GM19023 (cell line): ENCODE results near the gene TXNRD3.
"Not testable (repeated sequence)": the region's sequence is repeated elsewhere in the genome, so short reads cannot be mapped to it uniquely, and the experiment has no call there.

Experiments
- ATAC-seq: cut with Tn5 transposase; IDR thresholded peaks from one replicate; pipeline ENCODE4 v1.9.1; 2021; ENCODE audit warnings: mild to moderate bottlenecking, moderate library complexity; ENCODE audit not compliant: unreplicated experiment

Gene TXNRD3

DNA sequence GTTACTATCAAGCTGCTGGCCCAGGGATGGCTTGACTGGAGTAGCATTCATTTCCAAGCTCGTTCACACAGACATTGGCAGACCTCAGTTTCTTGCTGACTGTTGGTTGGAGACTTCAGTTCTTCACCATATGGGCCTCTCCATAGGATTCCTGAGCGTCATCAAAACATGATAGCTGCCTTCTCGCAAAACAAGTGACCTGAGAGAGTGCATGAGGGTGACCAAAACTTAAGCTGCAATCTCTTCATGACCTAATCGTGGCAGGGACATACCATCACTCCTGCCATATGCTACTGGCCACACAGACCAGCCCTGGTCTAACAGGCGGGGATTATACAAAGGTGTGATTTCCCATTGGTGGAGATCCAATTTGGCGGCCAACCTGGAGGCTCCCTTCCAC, 50.2 kb downstream of the TXNRD3 start:
- no peak for ATAC-seq

DNA sequence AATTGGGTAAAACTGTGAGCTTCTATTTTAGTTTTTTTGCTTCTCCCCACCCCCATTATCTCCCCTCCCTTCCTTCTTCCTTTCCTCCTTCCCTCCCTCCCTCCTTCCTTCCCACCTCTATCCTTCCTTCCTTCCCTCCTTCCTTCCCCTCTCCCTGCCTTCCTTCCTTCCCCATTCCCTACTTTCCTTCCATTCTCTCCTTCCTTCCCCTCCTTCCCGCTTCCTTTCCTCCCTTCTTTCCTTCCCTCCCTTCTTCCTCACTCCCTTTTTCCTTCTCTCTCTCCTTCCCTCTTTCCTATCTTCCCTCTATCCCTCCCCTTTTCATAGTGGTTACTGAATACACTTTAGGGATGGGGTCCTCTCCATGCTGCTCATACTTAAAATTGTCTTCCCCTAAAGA, 55.8 kb downstream of the TXNRD3 start:
- no peak for ATAC-seq

DNA sequence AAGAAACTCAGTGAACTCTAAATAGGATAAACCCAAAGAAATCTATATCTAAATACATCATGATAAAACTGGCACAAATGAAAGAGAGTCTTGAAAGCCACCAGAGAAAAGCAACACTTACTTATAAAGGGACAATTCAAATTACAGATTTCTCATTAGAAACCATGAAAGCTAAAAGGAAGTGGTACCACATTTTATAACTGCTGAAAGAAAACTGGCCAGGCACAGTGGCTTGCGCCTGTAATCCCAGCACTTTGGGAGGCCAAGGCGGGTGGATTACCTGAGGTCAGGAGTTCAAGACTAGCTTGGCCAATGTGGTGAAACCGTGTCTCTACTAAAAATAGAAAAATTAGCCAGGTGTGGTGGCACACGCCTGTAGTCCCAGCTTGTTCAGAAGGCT, 59.4 kb downstream of the TXNRD3 start:
- ATAC-seq: not testable (repeated sequence)

DNA sequence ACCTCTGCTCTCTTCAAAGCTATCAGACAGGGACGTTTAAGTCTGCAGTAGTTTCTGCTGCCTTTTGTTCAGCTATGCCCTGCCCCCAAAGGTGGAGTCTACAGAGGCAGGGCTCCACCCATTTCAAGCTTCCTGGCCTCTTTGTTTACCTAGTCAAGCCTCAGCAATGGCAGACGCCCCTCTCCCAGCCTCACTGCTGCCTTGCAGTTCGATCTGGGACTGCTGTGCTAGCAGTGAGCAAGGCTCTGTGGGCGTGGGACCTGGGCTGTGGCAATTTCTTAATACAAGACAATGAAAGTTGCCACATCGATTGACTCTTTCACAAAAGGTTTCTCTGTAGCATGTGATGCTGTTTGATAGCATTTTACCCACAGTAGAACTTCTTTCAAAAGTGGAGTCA, 63.4 kb downstream of the TXNRD3 start:
- not testable (repeated sequence) for ATAC-seq

DNA sequence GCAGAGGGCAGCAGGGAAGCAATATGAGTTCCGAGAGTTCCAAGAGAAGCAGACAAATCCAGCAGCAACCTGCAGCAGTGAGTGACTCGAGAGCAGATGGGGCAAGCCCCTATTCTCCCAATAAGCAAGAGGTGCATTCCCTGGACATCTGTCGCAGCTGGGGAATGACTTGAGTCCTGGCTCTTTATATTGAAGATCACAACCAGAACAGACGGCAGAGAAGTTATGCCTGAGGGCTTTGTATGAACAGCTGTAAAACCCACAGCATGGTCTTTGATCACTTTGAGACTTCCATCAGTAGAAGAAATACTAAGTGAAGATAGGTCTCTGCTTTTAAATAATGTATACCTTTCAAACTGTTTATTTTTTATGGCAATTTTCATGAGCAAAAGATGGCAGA, 72.6 kb downstream of the TXNRD3 start:
- no peak for ATAC-seq

DNA sequence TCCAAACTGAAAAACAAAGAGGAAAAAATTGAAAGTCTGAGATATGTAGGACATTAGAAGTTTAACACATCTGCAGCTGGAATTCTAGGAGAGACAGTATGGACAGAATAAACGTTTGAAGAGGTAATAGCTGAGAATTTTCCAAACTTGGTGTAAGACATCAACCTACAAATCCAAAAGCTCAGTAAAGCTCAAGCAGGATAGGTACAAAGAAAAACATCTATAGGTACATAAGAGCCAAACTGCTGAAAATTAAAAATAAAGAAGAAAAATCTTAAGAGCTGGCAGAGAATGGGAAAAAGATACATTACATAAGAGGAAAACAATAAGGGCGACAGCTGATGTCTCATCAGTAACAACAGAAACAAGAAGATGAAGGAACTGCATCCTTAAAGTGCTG, 73.4 kb downstream of the TXNRD3 start:
- no peak for ATAC-seq

DNA sequence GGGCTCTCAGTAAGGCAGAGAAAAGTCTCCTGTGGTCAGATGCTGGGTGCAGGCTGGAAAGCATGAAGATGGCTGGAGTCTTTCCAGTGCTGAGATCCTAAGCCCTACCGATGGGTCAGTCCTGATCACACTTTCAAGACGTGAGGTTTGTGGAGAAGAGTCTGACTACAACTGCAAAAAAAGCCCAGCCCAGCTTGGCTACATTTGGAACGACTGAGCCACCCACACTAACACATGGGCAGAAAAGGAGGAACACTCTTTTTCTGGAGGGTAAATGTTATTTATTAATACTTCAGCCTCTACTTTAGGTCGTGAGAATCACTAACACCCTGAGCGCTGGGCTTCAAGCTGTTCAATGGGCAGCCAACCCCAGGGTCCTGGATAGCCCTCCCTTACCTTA, 74.2 kb downstream of the TXNRD3 start:
- ATAC-seq: no peak

DNA sequence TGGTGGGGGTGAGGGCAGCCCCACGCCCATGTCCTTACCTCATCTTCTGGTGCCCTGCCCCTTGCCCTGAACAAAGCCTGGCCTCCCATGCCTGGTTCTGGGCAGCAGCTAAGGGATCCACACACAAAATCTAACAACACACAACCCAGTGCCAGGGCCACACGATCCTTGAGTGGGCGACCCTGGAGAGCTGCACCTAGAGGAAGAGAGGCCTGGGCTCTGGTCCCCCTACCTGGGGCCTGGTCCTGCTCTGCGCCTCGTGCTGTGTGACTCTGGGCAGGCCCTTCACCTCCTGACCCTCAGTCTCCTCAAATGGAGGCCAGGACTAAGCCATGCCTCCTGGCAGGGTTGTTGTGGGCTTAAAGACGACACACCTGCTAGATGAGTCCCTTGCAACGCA, 76.2 kb downstream of the TXNRD3 start:
- no peak for ATAC-seq

DNA sequence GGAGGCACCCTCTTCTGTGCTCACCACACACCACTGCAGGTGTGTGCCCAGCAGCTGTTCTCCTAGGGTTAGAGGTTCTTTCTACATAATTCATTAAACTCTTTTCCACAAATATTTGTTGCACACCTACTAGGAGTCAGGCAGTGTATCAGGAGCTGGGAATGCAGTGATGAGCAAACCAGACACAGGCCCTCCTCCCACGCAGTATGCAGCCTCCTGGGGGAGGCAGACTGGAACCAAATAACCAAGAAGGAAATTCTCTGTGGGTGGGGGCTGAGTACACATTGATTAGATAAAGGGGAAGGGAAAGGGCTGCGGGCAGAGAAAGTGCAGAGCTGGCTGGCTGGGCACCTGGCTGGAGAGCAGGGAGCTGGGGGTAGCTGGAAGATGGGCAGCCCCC, 77.7 kb downstream of the TXNRD3 start:
- no peak for ATAC-seq

DNA sequence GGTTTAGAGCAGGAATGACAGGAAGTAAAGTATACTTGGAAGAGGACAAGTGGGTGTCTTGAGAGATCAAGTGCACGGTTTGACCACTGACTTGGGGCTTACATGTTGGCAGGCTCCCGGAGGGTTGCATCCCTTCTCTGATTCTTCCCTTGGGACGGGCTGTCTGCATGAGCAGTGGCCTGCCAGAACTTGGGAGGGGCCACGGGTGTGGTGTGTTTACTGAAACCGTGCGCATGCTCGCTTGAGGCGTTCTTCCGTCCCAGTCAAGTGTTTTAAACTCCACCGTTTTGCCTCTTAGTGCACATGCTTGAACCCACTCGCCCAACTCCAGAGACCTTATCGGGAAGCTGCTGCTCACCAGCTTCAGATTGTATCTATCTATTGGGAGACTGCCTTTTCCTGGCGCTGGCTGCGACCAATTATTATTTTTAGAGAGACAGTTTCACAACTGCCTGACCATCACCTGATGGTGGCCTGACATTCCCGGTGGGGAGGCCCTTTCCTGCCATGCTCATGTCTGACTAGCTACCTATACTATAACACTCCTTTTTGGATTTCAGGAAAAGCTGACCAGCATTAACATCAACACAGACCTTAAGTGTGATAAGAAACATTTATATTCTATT, 81.3 kb downstream of the TXNRD3 start:
- no peak for ATAC-seq

DNA sequence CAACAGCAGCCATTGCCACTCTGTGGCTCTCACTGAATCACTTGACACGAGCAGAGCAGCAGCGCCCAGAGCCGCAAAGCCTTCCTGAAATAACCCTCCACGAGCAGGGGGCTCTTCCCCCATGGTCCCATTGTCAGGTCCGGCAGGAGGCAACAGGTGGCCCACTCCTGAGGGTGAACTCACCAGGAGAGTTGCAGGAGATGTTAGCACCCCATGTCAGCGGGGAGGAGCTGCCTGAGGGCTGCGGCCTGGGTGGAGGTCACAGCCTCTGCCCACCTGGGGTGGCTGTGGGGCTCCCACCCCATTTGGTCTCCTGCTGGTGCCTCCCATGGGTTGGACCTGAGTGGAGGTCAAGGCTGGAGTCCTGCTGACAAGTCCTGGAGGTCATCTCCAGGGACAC, 83.8 kb downstream of the TXNRD3 start:
- ATAC-seq: no peak

DNA sequence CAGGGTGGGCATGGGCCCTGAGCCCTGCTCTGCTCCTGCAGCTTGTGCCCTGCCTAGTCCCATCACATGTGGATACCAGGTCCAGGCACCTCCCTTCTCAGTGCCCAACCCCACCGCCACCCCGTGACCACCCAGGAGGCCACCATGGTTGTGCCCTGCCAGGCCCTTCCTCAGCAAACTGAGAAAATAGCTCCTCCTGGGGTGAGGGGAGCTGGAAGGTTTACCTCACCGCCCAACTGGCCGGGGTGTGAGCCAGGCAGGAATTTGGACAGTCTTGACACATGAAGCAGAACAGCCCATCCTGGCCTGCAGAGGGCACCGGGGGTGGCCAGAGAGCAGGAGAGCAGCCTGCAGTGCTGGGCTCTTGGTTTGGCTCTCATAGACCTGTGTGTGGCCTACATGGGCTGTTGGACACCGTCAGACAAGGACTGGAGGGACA, 84.8 kb downstream of the TXNRD3 start:
- no peak for ATAC-seq

DNA sequence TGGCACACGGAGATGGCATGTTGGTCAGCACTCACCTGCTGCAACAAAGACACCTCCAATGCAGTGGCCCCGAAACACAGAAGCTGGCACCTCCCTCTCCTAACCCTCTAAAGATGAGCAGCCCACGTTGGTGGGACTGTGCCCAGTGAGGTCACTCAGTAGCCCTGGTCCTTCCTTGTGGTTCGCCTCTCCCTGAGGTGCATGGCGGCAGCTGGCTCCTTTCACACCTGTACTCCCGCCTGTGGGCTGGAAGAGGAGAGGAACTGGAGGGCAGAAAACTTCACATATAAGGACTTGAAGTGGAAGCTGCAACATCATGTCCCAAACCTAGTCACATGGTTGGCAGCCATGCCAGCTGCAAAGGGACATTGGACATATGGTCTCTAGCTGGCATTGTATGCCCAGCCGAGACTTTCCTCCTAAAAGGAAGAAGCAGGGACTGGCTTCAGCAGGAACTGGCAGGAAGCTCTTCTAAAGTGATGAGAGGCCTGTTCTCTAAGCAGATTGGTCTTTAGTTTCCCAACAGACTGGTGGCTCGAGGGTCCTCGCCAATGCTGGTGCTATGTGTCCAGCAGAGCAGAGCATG, 85.4 kb downstream of the TXNRD3 start:
- no peak for ATAC-seq

DNA sequence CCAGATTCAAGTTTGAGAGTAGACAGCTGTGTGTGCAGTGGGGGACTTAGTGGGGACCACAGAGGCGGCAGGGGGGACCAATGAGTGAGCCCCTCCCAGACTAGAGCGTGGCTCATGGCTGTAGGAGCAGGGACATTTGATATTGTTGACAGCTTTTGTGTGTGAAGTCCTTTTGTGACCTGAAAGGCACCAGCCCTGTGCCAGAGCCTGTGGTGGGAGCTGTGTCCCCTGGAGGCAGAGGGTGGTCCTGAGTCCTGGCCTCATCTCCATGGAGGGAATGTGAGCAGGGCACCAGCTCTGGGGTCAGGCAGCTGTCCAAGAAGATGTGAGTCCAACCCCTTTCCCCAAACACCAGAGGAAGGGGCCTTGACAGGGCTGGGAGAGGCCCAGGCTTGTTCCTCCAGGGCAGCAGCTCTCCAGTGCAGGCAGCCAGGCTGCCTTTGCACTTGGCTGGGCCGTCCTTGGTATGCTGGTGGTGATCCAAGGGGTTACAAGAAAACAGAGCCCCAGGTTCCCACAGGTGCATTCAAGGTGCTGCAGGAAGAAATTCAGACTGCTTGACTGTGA, 86.1 kb downstream of the TXNRD3 start:
- no peak for ATAC-seq

DNA sequence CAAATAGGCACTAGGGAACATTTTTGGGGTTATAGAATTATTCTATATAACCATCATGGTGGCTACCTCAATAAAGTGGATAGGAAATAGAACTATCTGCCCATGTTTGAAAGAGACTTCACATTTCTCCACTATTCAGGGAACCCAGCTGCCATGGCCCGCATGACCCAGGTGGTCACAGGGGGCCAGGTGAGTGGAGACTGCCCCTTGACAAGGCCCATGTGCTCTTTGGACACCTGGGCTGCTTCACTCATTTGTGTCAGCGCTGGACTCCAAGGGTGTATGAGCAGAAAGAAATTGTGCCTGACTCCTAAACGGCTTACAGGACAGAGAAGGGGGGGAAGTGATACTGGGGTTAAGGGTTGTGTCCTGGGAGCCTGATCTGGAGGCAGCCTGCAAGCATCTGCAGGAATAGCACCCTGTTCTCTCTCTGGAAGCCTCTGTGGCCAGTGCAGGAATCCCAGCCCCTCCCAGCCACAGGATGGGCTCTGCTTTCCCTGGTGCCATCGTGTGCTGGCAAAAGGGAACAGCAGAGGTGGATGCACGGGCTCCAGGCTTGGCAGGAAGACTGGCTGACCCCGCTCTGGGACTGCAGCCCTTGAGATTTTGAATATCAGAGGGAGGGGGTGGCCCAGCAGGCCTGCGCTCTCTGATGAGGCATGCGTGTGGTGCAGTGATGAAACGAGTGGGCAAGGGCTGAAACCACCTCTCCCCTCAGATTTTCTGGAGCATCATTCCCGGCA, 87.1 kb downstream of the TXNRD3 start:
- ATAC-seq: no peak

DNA sequence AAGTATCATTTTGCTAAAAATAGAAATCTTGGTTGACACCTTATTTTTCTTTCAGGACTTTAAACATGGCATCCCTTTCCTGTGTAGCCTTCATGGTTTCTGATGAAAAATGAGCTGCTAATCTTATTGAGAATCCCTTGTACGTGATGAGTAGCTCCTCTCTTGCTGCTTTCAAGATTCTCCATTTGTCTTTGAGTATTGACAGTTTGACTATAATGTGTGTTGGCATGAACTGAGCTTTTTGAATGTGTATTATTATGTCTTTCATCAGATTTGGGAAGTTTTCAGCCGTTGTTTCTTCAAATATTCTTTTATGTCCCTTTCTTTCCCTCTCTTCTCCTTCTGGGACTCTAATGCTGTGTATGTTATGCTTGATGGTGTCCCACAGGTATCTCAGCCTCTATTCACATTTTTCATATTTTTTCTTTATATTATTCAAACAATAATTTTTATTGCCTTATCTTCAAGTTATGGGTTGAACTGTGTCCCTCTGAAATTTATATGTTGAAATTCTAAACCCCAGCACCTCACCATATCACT, 92.1 kb downstream of the TXNRD3 start:
- no peak for ATAC-seq

DNA sequence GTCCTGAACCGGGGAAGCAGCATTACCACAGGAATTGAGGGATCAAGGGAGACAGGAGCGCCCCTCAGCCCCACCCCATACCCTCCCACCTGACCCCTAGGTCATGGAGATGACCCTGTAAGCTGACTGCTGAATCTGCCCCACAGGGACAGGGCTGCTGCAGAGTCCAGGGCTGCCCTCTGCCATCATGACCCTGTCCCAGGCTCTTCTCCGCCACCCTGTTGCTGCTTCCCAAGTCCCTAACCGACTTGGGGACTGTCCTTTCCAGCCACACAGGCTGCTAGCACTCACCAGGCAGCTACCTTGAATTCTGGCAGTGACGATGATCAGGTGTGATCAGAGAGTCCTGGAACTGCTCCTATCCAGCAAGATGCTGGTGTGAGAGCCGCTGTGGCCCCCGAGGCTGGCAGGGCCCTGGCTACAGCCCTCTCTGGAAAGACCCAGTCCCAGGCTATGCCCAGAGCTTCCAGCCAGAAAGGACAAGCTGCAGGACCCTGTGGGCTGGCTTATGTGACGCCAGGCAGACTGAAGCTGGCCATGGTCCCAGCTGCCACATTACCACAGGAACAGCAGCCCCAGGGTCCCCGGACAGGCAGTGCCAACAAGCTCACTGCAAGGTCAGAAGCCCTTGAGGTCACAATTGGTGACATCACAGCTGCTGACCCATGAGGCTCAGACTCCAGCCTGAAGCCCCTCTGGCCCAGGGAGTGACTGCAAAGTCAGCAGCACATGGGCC, 96.4 kb downstream of the TXNRD3 start, which contains the start of gene C3orf22:
TSS of gene C3orf22 (minus strand) at position 597 of the 736 bp plus-strand sequence. CDS start 5,542 bp downstream, outside the sequence.
- no peak for ATAC-seq

DNA sequence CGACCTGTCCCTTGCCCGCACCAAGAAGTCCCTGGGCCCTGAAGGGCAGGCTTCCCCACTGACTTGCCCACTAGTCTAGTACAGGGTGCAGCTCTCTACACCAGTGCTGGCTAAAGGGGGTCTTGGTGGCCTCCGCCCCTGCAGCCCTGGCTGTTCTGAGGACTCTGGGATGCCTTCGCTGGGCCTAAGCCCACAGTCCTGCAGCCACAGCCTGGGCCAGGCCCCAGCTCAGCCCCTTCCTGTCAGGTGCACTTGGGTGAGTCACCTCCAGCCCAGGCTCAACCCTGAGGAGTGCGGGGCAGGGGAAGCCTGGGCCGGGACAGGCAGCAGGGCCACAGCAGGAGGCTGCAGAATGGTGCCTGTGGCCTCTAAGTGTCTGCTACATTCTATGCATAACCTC, 97.2 kb downstream of the TXNRD3 start:
- no peak for ATAC-seq

DNA sequence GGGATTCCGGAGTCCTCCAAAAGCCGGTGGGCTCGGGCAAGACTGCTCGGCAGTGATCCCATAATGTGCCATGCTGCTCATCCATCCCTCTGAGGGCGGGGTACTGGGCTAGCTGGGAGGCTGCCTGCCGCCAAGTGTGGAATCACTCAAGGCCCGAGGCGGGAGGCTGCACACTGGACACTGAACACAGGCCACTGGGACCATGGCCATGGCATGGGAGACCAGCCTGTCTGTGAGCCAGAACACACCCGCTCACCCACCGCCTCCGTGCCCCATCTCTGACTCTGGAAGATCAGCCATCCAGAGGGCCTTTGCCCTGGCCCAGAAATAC, 97.5 kb downstream of the TXNRD3 start:
- no peak for ATAC-seq
